VCaP (cell line): ENCODE results near the gene ARFRP1.
"Not testable (repeated sequence)": the region's sequence is repeated elsewhere in the genome, so short reads cannot be mapped to it uniquely, and the experiment has no call there.

ENCODE experiments used
- H3K27ac ChIP-seq: fragments of 450-650 bp; 2 replicates; pipeline ENCODE4 v1.5.1; 2017
- TF ChIP-seq, protein P1 (sequence below): fragments of 450-650 bp; conservative IDR thresholded peaks from 2 replicates; pipeline ENCODE4 v1.5.1; 2017; ENCODE audit warnings: mild to moderate bottlenecking, moderate library complexity

The ARFRP1 gene

DNA sequence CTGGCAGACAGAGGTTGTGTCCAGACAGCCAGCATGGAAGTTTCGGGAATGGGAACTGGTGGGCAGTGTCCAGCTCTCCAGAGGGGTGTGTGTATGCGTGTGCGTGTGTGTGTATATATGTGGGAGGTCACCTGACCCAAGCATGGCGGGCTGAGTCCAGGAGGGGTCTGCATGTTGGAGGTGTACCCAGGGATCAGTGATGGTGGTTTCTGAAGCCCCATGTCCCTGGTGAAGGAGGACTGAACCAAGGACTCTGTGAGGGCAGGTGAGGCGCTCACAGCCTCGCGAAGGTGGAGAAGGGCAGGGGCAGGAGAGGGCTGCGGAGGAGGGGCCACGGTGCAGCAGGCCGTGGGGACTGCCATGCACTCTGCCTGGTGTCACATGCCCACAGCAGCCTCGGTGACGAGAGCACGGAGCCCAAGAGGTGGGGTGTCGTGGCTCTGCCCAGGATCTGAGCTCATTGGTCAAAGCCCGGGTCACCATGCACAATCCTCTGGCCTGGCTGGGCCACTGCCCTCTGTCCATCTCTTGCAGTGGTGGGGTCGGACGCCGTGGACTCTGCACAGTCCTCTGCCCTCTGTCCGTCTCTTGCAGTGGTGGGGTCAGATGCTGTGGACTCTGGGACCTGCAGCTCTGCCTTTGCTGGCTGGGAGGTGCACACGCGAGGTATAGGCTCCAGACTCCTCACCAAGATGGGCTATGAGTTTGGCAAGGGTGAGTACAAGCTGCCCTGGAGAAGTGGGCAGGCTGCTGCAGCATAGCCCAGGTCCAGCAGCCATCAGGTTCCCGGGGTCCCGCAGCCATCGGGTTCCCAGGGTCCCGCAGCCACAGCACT lies 26.6 kb upstream of the ARFRP1 start:
- H3K27ac ChIP-seq: no peak overlapping the region
- TF ChIP-seq, protein P1, sequence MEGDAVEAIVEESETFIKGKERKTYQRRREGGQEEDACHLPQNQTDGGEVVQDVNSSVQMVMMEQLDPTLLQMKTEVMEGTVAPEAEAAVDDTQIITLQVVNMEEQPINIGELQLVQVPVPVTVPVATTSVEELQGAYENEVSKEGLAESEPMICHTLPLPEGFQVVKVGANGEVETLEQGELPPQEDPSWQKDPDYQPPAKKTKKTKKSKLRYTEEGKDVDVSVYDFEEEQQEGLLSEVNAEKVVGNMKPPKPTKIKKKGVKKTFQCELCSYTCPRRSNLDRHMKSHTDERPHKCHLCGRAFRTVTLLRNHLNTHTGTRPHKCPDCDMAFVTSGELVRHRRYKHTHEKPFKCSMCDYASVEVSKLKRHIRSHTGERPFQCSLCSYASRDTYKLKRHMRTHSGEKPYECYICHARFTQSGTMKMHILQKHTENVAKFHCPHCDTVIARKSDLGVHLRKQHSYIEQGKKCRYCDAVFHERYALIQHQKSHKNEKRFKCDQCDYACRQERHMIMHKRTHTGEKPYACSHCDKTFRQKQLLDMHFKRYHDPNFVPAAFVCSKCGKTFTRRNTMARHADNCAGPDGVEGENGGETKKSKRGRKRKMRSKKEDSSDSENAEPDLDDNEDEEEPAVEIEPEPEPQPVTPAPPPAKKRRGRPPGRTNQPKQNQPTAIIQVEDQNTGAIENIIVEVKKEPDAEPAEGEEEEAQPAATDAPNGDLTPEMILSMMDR: no peak

DNA sequence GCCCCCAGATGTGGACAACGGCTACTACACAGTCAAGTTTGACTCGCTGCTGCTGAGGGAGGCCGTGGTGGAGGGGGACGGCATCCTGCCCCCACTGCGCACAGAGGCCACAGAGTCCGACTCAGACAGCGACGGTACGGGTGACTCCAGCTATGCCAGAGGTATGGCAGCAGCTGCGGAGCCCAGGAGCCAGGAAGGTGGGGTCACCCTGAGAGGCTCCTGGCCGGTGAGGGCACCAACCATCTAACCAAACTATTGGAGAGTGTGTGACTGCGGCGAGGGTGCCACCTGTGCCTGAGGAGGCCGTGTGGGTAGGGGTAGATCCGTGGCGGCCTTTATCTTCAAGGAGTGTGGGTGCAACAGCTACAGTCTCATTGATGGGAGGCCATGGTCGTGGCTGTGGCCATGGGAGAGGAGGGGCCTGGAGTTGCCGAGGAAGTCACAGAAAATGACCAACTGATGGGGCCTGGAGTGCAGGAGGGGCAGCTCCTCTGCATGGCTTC lies 25.9 kb upstream of the ARFRP1 start:
- no peak overlapping the region for H3K27ac ChIP-seq
- TF ChIP-seq, protein P1: no peak

DNA sequence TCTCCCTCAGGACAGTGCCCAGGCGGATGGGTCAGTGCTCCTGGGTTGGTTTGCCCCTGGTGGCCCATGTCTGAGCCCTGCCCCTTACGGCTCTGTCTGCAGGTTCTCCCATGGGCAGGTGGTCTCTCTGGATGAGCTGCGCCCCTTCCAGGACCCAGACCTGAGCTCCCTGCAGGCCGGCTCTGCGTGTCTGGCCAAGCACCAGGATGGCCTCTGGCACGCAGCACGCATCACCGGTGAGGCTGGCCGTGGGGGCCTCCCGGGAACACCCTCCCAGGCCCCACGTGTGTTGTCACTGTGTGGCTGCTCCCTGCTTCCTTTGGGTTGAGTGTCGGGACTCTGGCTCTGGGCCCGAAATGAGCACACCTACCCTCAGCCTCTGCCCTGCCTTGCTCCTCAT lies 25.3 kb upstream of the ARFRP1 start:
- TF ChIP-seq, protein P1: no peak
- H3K27ac ChIP-seq: no peak overlapping the region

DNA sequence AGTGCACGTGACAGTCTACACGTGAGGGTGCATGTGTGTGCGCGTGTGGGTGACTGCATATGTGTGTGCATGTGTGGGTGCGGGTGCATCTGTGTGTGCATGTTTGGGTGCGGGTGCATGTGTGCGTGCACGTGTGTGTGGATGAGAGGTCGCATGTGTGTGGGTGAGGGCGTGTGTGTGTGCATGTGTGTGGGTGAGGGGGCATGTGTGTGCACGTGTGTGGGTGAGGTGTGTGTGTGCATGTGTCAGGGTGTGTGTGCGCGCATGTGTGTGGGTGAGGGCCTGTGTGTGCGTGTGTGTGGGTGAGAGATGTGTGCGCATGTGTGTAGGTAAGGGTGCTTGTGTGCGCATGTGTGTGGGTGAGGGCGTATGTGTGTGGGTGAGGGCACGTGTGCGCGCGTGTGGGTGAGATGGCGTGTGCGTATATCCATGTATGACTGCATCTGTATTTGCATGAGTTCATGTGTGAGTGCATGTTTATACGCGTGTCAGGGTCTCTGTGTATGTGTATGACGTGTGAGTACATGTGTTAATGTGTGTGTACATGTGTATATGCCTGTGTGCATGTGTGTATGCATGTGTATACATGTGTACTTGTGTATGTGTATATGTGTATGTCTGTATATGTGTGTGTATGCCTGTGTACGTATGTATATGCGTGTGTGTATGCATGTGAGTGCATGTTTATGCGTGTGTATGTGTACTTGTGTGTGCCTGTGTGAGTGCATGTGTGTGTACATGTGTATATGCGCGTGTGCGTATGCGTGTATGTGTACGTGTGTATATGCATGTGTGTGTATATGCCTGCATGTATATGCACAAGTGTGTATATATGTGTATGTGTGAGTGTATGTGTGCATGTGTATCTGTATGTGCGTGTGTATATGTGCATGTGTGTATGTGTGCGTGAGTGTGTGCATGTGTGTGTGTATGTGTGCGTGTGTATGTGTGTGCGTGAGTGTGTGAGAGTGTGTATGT lies 24.6 kb upstream of the ARFRP1 start:
- no peak overlapping the region for H3K27ac ChIP-seq

DNA sequence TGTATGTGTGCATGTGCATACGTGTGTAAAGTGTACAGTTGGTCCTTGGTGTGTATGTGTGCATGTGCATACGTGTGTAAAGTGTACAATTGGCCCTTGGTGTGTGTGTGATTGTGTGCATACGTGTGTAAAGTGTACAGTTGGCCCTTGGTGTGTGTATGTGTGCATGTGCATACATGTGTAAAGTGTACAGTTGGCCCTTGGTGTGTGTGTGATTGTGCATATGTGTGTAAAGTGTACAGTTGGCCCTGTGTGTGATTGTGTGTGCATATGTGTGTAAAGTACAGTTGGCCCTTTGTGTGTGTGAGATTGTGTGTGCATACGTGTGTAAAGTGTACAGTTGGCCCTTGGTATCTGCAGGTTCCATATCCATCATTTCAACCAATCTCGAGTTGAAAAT lies 23.6 kb upstream of the ARFRP1 start:
- TF ChIP-seq, protein P1: no peak
- no peak overlapping the region for H3K27ac ChIP-seq

More for the DNA sequence above, 24.6 kb upstream of the ARFRP1 start:
- TF ChIP-seq, protein P1: no peak

DNA sequence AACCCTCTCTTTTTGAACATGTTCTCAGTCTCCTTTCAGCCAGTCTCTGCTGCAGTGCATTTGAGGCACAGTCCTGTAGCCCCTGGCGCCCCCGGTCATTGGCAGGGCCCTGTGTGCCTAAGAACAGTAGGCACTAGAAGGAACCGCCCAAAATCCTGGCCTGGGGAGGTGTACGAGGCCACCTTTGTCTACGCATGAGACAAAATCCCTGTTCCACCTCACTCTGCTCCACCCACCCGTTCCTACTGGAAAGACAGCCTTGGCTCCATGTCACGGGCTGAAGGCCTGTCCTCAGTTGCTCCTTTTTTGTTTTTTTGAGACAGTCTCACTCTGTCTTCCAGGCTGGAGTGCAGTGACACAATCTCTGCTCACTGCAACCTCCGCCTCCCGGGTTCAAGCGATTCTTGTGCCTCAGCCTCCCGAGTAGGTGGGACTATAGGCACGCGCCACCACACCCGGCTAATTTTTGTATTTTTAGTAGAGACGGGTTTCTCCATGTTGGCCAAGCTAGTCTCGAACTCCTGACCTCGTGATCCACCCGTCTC lies 22.5 kb upstream of the ARFRP1 start:
- not testable (repeated sequence) for H3K27ac ChIP-seq

DNA sequence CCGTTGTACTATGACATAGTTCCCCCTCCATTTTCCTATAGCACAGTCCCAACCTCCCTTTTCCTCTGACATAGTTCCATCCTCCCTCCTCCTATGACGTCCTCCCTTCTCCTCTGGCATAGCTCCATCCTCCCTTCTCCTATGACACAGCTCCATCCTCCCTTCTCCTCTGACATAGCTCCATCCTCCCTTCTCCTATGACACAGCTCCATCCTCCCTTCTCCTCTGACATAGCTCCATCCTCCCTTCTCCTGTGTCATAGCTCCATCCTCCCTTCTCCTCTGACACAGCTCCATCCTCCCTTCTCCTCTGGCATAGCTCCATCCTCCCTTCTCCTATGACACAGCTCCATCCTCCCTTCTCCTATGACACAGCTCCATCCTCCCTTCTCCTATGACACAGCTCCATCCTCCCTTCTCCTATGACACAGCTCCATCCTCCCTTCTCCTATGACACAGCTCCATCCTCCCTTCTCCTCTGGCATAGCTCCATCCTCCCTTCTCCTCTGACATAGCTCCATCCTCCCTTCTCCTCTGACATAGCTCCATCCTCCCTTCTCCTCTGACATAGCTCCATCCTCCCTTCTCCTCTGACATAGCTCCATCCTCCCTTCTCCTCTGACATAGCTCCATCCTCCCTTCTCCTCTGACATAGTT lies 15.3 kb upstream of the ARFRP1 start:
- H3K27ac ChIP-seq: not testable (repeated sequence)

DNA sequence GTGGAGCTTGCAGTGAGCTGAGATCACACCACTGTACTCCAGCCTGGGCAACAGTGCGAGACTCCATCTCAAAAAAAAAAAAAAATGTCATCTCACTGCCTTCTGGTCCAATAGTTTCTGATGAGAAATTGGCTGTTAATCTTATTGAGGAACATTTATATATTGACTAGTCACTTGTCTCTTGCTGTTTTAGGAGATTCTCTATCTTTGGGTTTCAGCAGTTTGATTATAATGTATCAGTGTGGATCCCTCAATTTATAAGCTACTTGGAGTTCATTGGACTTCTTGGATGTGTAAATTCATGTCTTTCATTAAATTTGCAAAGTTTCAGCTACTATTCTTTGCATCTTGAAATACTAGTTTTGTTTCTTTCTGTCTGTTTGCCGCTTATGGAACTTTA lies 11.2 kb upstream of the ARFRP1 start:
- TF ChIP-seq, protein P1: no peak

More for the DNA sequence above, 11.2 kb upstream of the ARFRP1 start:
- H3K27ac ChIP-seq: no peak overlapping the region
